GM12878 (cell line): Measurements from ENCODE around the gene CYP26A1. TPM values are rescaled to one million over a fixed set of nuclear protein-coding genes. Genes with fewer than 3 reads are reported as not detected.

ENCODE experiments used
- ATAC-seq: fragments of 200-7000 bp; cut with Tn5 transposase; 3 replicates; pipeline ENCODE4 v1.9.1; 2020; ENCODE audit warnings: mild to moderate bottlenecking, moderate library complexity
- BruUV-seq: library from RNA; stranded (reverse); fragments of 400-500 nt; replicated peaks from 2 replicates; lab custom pipeline; 2021; lab: Mats Ljungman, UMichigan
- CTCF ChIA-PET: fragments of 300-600 bp; sonication (Branson Sonifier 250); formaldehyde crosslinking; extraction: SDS; loops from one replicate; lab custom pipeline; 2021; ENCODE audit warnings: inconsistent platforms; lab: Yijun Ruan, JAX
- POLR2A ChIA-PET: fragments of 350-600 bp; formaldehyde crosslinking; extraction: SDS; loops from one replicate; lab custom pipeline; 2021; ENCODE audit warnings: inconsistent platforms; lab: Charles Lee
- RAD21 ChIA-PET: fragments of 300-600 bp; sonication (Branson Sonifier 250); formaldehyde crosslinking; loops from one replicate; lab custom pipeline; 2023; ENCODE audit warnings: antibody characterized with exemption; ENCODE audit not compliant: unreplicated experiment; lab: Charles Lee
- SMC1A ChIA-PET: fragments of 300-600 bp; sonication (Branson Sonifier 250); formaldehyde crosslinking; loops from one replicate; lab custom pipeline; 2023; ENCODE audit not compliant: unreplicated experiment, uncharacterized antibody; lab: Charles Lee
- DNase-seq: peaks from one replicate; pipeline ENCODE4 v3.0.0-alpha.2; 2011; ENCODE audit warnings: low read depth, low spot score
- FAIRE-seq: peaks from 3 replicates; lab custom pipeline; 2011; peaks lifted over from hg19 to GRCh38; lab: Jason Lieb, UNC
- H2AFZ ChIP-seq: 2 replicates; pipeline ENCODE4 v1.6.0; 2011; ENCODE audit warnings: low read depth, low read length, control low read depth; ENCODE audit not compliant: control insufficient read depth
- H3K27ac ChIP-seq: 2 replicates; pipeline ENCODE4 v1.5.1; 2011; ENCODE audit warnings: control low read depth; ENCODE audit not compliant: control insufficient read depth, insufficient read depth
- H3K27me3 ChIP-seq, 2 experiments: replicated peaks in 1 of 2; 2 replicates each; pipeline versions ENCODE4 v1.6.0 to v1.6.1; 2011; ENCODE audit warnings: low read length in 1 of 2; ENCODE audit not compliant: control insufficient read depth in 2 of 2, insufficient read depth in 2 of 2
- H3K36me3 ChIP-seq, 2 experiments: 2 replicates each; pipeline ENCODE4 v1.5.1; 2011; ENCODE audit warnings: low read length in 1 of 2; ENCODE audit not compliant: control insufficient read depth in 2 of 2, insufficient read depth in 2 of 2
- H3K4me1 ChIP-seq: 2 replicates; pipeline ENCODE4 v1.6.1; 2011; ENCODE audit warnings: mild to moderate bottlenecking, low read length, moderate library complexity, mixed read lengths; ENCODE audit not compliant: control insufficient read depth, insufficient read depth
- H3K4me2 ChIP-seq: 2 replicates; pipeline ENCODE4 v1.6.0; 2011; ENCODE audit warnings: control low read depth; ENCODE audit not compliant: control insufficient read depth, insufficient read depth
- H3K4me3 ChIP-seq: fragments of 200-600 bp; sonication (generic); 2 replicates; pipeline ENCODE4 v1.5.1; 2016
- H3K79me2 ChIP-seq: 2 replicates; pipeline ENCODE4 v1.6.0; 2011; ENCODE audit warnings: low read length; ENCODE audit not compliant: control insufficient read depth, insufficient read depth
- H3K9ac ChIP-seq: 2 replicates; pipeline ENCODE4 v1.8.0; 2011; ENCODE audit warnings: low read length, control low read depth, mixed read lengths; ENCODE audit not compliant: control insufficient read depth, insufficient read depth
- H3K9me3 ChIP-seq: replicated peaks from 3 replicates; pipeline ENCODE4 v1.5.1; 2011; ENCODE audit warnings: mild to moderate bottlenecking, low read length; ENCODE audit not compliant: control insufficient read depth, insufficient read depth
- H4K20me1 ChIP-seq: 2 replicates; pipeline ENCODE4 v1.6.0; 2011; ENCODE audit not compliant: control insufficient read depth, insufficient read depth
- ATF2 ChIP-seq: IDR thresholded peaks from 2 replicates; pipeline ENCODE4 v1.6.1; 2012; ENCODE audit warnings: low read length, inconsistent platforms
- BCL11A ChIP-seq: IDR thresholded peaks from 2 replicates; pipeline ENCODE4 v1.6.1; 2011; ENCODE audit warnings: low read depth, low read length
- CTCF ChIP-seq, 3 experiments: IDR thresholded peaks in 2 of 3; conservative IDR thresholded peaks in 1 of 3; 2 replicates each; pipeline ENCODE4 v1.5.1; 2011; ENCODE audit warnings: low read depth in 3 of 3, low read length in 3 of 3, mild to moderate bottlenecking in 3 of 3, control low read depth in 2 of 3, moderate library complexity in 2 of 3, inconsistent platforms in 1 of 3, mixed read lengths in 1 of 3; ENCODE audit not compliant: control insufficient read depth in 2 of 3, insufficient read depth in 1 of 3; ENCODE audit errors: extremely low read depth in 1 of 3
- KLF5 ChIP-seq: fragments of 450-650 bp; IDR thresholded peaks from 2 replicates; pipeline ENCODE4 v1.6.1; 2014; ENCODE audit warnings: mild to moderate bottlenecking; ENCODE audit not compliant: partially characterized antibody
- PAX5 ChIP-seq: IDR thresholded peaks from 2 replicates; pipeline ENCODE4 v1.6.1; 2011; ENCODE audit warnings: low read depth, low read length, borderline replicate concordance
- POU2F2 ChIP-seq: IDR thresholded peaks from 3 replicates; pipeline ENCODE4 v1.6.1; 2011; ENCODE audit warnings: low read depth, mild to moderate bottlenecking, low read length, borderline replicate concordance
- TCF7 ChIP-seq: IDR thresholded peaks from 2 replicates; pipeline ENCODE4 v1.6.1; 2014; ENCODE audit warnings: antibody characterized with exemption, borderline replicate concordance
- USF1 ChIP-seq: IDR thresholded peaks from 2 replicates; pipeline ENCODE4 v1.6.1; 2011; ENCODE audit warnings: borderline replicate concordance, low read depth, mild to moderate bottlenecking, moderate library complexity, mixed read lengths, low read length; ENCODE audit not compliant: insufficient read depth; ENCODE audit errors: extremely low read length
- YBX1 ChIP-seq: fragments of 450-650 bp; IDR thresholded peaks from 2 replicates; pipeline ENCODE4 v1.6.1; 2016; ENCODE audit warnings: antibody characterized with exemption
- WGBS: methylation state at CpG from one replicate; pipeline ENCODE4 v1.1.6; 2016; ENCODE audit warnings: low lambda C conversion rate; ENCODE audit not compliant: insufficient replicate concordance, insufficient coverage; ENCODE audit errors: missing lambda C conversion rate; 5-methylcytosine and 5-hydroxymethylcytosine counted together
- in situ Hi-C: fragments of 300-500 bp; cut with MboI; formaldehyde crosslinking; loops from 9 replicates; pipeline ENCODE4 v1.14.3; 2018; ENCODE audit warnings: mixed read lengths
- intact Hi-C: fragments of 100-400 bp; cut with micrococcal nuclease; formaldehyde crosslinking; loops from one replicate; pipeline ENCODE4 v1.14.2; 2022; ENCODE audit not compliant: unreplicated experiment
- polyA plus RNA-seq, 11 experiments: library from polyadenylated mRNA; depleted of rRNA in 4 of 11; unstranded in 6 of 11; stranded (reverse) in 5 of 11; fragments of >200 nt; fragmentation: Nextera tagmentation in 4 of 11; fragmentation: Illumina TruSeq in 1 of 11; extraction: Ambion mirVana in 4 of 11; extraction: Trizol in 1 of 11; gene quantifications; 1 replicate in 1 of 11; 2 replicates in 10 of 11; pipeline versions ENCODE4 v1.2.1 to v1.2.3, GENCODE V29; 2011 to 2016; ENCODE audit warnings: inconsistent platforms in 2 of 11, missing spikeins in 2 of 11, low read depth in 1 of 11
- total RNA-seq, 4 experiments: library from RNA; depleted of rRNA in 3 of 4; stranded (reverse); fragments of >200 nt in 3 of 4; fragmentation: Illumina TruSeq in 1 of 4; extraction: Trizol in 1 of 4; gene quantifications; 2 replicates each; pipeline versions ENCODE4 v1.2.1 to v1.2.3, GENCODE V29; 2013 to 2021

CYP26A1 gene
- total and polyA plus RNA-seq, 10 of the 15 experiments (the other 5 are each of a cell fraction or from before 2014, with no cell fraction given): not detected

- Histone ChIP-seq H2AFZ (no peak overlapping the region), H3K27ac (no peak overlapping the region), H3K4me1 (peaks cover 18% of the 10 kb centered on the region; the same call in 1 of the 2 replicates), H3K9ac (no peak overlapping the region), H3K4me2 (no peak overlapping the region), H3K27me3 (no peaks in the 10 kb centered on the region), H3K36me3 (no peaks in the 10 kb centered on the region), H4K20me1 (no peaks in the 10 kb centered on the region), H3K79me2 (no peaks in the 10 kb centered on the region), H3K4me3 (no peak overlapping the region), H3K9me3 (no peaks in the 10 kb centered on the region)
- DNase-seq: no peak
- intact Hi-C loops (no loop called here), in situ Hi-C loops (no loop called here)
- no peak for TF ChIP-seq ATF2
- TF ChIP-seq CTCF (IDR thresholded peaks at IDR 0.05 in 2 of 3, conservative IDR thresholded peaks at IDR 0.05 in 1 of 3; ENCODE audit: control insufficient read depth in 2 of 3, extremely low read depth in 1 of 3, insufficient read depth in 1 of 3, low read depth in 3 of 3, low read length in 3 of 3): no peak
- no peak for TF ChIP-seq KLF5
- no peak for TF ChIP-seq USF1
- TF ChIP-seq PAX5: no peak
- no peak for TF ChIP-seq BCL11A
- no peak for TF ChIP-seq POU2F2
- no peak for TF ChIP-seq YBX1
- no peak for TF ChIP-seq TCF7
- POLR2A ChIA-PET: no interaction called here
- WGBS: 20% methylated on average over 2 of the region's 2 CpGs
- no peak for FAIRE-seq
- CTCF ChIA-PET: no interaction called here
- RAD21 ChIA-PET: no interaction called here
- SMC1A ChIA-PET: no interaction called here
- no peak for ATAC-seq
- BruUV-seq: no TSS peak
Measured at GRCh38 chr10:93113042-93113441, 39.3 kb downstream of the CYP26A1 start.
